ENCODE data around the gene CCDC186.

DNA sequence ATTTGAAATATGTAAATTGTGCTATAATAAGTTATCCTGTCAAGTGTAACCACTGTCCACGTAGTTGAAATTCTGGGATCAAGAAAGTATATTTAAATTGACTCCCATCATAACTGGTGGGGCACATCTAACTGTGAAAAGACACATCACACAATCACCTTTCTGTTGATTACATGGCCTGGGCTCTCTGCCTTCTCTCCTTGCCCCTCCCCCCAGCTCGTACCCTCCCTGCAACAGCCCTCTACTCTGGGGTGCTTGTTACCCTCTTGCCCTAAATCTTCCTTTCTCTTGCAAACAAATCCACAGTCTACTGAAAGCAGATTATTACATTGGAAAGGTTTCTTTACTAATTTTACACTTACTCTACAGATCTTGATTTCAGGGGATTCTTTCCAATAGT lies 56.3 kb downstream of the CCDC186 start:
- TF ChIP-seq, protein P1, sequence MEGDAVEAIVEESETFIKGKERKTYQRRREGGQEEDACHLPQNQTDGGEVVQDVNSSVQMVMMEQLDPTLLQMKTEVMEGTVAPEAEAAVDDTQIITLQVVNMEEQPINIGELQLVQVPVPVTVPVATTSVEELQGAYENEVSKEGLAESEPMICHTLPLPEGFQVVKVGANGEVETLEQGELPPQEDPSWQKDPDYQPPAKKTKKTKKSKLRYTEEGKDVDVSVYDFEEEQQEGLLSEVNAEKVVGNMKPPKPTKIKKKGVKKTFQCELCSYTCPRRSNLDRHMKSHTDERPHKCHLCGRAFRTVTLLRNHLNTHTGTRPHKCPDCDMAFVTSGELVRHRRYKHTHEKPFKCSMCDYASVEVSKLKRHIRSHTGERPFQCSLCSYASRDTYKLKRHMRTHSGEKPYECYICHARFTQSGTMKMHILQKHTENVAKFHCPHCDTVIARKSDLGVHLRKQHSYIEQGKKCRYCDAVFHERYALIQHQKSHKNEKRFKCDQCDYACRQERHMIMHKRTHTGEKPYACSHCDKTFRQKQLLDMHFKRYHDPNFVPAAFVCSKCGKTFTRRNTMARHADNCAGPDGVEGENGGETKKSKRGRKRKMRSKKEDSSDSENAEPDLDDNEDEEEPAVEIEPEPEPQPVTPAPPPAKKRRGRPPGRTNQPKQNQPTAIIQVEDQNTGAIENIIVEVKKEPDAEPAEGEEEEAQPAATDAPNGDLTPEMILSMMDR (IDR thresholded peaks at IDR 0.05) = no peak
- no peak for TF ChIP-seq EZH2 (IDR thresholded peaks at IDR 0.05)
- no peak for TF ChIP-seq EZH2phosphoT487 (IDR thresholded peaks at IDR 0.05)
